ENCODE results near the gene PIP4K2C.

PIP4K2C gene

DNA sequence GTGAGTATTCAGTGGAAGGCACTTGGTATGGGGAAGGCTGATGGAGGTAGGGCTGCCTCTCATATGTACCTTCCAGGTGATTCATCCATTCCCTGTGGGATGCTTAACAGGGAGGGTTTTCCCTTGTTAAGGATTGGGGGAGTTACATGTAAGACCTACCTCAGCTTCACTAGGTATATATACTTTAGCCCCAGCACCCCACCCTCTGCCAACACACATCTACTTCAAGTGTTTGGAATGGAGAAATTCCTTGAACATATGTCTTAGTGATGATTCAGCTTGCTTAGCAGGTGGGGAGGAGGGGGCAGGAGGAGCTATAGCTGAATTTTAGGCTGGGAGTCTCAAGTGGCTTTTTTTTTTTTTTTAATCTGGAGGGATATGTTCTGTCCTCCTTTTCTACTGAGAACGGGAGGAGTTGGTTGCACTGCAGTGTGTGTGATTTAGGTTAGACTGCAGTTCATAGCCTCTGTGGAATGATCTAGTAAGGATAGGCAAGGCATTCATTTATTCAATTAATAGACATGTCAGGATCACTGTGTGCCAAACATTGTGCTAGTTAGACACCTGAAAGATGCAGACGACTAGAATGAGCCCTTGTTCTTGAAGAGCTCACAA, 1.7 kb downstream of the PIP4K2C start:
- TF ChIP-seq POLR2A (IDR thresholded peaks at IDR 0.05; ENCODE audit: extremely low read depth, insufficient read length) (no peak), MAX (IDR thresholded peaks at IDR 0.05; ENCODE audit: low read depth, low read length) (no peak), CTCF (IDR thresholded peaks at IDR 0.05; ENCODE audit: low read depth, low read length) (no peak), MYC (IDR thresholded peaks at IDR 0.05; ENCODE audit: low read depth, low read length) (no peak)
- no peak for DNase-seq (ENCODE audit: low read depth)
- H3K4me3 ChIP-seq (ENCODE audit: low read depth, low read length), result no peak overlapping the region

DNA sequence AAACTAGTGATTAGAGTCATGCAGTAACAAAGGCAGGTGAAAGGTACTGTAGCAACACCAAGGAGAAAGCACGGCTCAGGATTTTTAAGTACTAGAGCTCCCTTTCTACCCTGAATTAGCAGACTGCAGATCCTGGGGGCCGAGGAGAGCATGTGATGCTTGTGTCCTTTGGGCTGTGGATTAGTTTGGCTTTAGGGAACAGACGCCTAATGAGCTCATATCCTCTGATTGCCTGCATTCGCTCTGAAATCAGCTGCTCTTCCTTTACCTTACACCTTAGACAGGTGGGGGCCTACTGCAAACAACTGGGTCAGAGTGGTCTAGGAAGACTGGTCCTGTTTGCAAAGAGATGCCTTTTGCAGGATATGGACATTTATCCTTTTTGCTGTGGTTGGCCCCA, 2.2 kb downstream of the PIP4K2C start:
- no peak for DNase-seq (ENCODE audit: low read depth)
- no peak overlapping the region for H3K4me3 ChIP-seq (ENCODE audit: low read depth, low read length)
- no peak for TF ChIP-seq POLR2A (IDR thresholded peaks at IDR 0.05; ENCODE audit: extremely low read depth, insufficient read length)
- TF ChIP-seq MAX (IDR thresholded peaks at IDR 0.05; ENCODE audit: low read depth, low read length), result no peak
- TF ChIP-seq MYC (IDR thresholded peaks at IDR 0.05; ENCODE audit: low read depth, low read length), result no peak
- no peak for TF ChIP-seq CTCF (IDR thresholded peaks at IDR 0.05; ENCODE audit: low read depth, low read length)

DNA sequence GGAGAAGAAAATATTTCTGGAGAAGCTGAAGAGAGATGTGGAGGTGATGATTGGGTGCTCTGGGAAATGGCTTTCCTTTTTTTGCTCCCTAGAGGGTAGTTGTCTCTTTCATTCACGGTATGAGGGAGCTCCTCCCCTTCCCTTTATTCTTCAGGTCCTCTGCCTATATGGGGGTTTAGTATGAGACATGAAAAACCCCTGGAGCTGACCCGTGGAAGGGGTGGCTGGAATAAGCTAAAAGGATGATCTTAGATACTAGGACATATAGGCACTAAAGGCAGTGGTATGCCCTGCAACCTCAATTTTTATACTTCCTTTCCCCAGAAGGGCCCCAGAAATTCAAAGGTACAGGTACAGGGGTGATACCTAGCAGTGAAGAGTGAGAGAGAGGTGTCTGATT, 9.4 kb downstream of the PIP4K2C start:
- H3K4me3 ChIP-seq (ENCODE audit: low read depth, low read length), result no peak overlapping the region
- TF ChIP-seq MYC (IDR thresholded peaks at IDR 0.05; ENCODE audit: low read depth, low read length) (no peak), CTCF (IDR thresholded peaks at IDR 0.05; ENCODE audit: low read depth, low read length) (no peak), POLR2A (IDR thresholded peaks at IDR 0.05; ENCODE audit: extremely low read depth, insufficient read length) (no peak), MAX (IDR thresholded peaks at IDR 0.05; ENCODE audit: low read depth, low read length) (no peak)
- no peak for DNase-seq (ENCODE audit: low read depth)

DNA sequence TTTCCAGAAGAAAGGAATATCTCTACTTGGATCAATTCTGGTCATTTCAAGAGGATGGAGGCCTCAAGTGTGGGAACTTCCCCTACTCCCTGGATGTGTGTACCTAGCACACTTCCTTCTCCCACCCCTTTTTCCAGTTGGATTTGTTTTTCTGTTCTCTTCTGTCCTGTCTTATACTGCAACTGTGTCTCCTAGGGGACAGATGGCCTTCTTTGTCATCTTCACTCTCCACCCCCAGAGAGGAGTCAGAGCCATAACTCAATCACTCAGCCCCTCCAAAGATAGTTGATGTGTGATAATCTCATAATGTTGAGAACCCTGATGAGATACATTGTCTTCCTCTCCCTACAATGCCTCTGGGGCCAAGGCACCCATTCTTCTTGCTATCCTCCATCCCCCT, 11.6 kb downstream of the PIP4K2C start:
- DNase-seq (ENCODE audit: low read depth), result no peak
- no peak overlapping the region for H3K4me3 ChIP-seq (ENCODE audit: low read depth, low read length)
- TF ChIP-seq POLR2A (IDR thresholded peaks at IDR 0.05; ENCODE audit: extremely low read depth, insufficient read length) (no peak), MAX (IDR thresholded peaks at IDR 0.05; ENCODE audit: low read depth, low read length) (no peak), CTCF (IDR thresholded peaks at IDR 0.05; ENCODE audit: low read depth, low read length) (no peak), MYC (IDR thresholded peaks at IDR 0.05; ENCODE audit: low read depth, low read length) (no peak)

DNA sequence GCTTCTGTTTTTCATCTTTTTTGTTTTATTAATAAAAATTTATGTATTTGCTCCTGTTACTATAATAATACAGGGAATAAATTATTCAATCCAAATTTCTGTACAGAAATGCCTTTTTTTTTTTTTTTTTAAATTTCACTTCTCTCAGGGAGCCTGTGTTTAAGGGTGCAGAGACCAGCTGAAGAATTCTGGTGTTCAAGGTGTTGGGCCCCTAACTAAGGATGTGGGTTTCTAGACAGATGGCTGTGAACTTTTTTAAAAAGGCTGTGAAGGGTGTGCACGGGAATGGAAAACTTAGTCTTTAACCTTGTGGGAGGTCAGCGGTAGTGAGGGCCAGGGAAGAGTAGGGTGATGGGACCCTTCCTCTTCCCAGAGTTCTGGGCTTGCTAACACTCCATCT, 12.3 kb downstream of the PIP4K2C start:
- TF ChIP-seq POLR2A (IDR thresholded peaks at IDR 0.05; ENCODE audit: extremely low read depth, insufficient read length), result no peak
- TF ChIP-seq MYC (IDR thresholded peaks at IDR 0.05; ENCODE audit: low read depth, low read length), result no peak
- TF ChIP-seq MAX (IDR thresholded peaks at IDR 0.05; ENCODE audit: low read depth, low read length), result no peak
- no peak for TF ChIP-seq CTCF (IDR thresholded peaks at IDR 0.05; ENCODE audit: low read depth, low read length)
- no peak overlapping the region for H3K4me3 ChIP-seq (ENCODE audit: low read depth, low read length)

More for the DNA sequence above, 12.3 kb downstream of the PIP4K2C start:
- no peak for DNase-seq (ENCODE audit: low read depth)

Measured in NB4 (cell line).